Left forelimb (tissue), 1 donor: ENCODE measurements around the gene FAM149A.
A peak's percentile ranks its signal among the peaks of the same experiment; 100 is the strongest.

Experiments used
- DNase-seq: peaks from one replicate; pipeline ENCODE4 v3.0.0-alpha.2; 2018; ENCODE audit warnings: low spot score

The FAM149A gene

GRCh38 chr4:186104114-186104889 lies at the start of gene FAM149A:
Gene FAM149A, plus strand, starts transcription at chr4:186104704.
- DNase-seq, result no peak

- no peak for DNase-seq
These were observed 46.1 kb upstream of the FAM149A start for GRCh38 chr4:186058253-186058979.

GRCh38 chr4:186058980-186059316 lies 45.6 kb upstream of the FAM149A start:
- no peak for DNase-seq

- no peak for DNase-seq
These were observed 42.6 kb upstream of the FAM149A start for GRCh38 chr4:186061921-186062320.

- no peak for DNase-seq
These were observed 36.6 kb upstream of the FAM149A start for GRCh38 chr4:186067757-186068385.

GRCh38 chr4:186068581-186069348 lies 35.7 kb upstream of the FAM149A start, which contains the start of gene TLR3:
Gene TLR3, plus strand, starts transcription at chr4:186069156. Its CDS starts 7,464 bp downstream, at chr4:186076620.
- DNase-seq, result no peak

- no peak for DNase-seq
These were observed 34.8 kb upstream of the FAM149A start for GRCh38 chr4:186069729-186070128.

- DNase-seq, result no peak
These were observed 32.0 kb upstream of the FAM149A start for GRCh38 chr4:186072516-186072915.

- no peak for DNase-seq
These were observed 30.3 kb upstream of the FAM149A start for GRCh38 chr4:186074189-186074588.

GRCh38 chr4:186078981-186079638 lies 25.4 kb upstream of the FAM149A start:
- DNase-seq, result no peak

GRCh38 chr4:186079694-186080093 lies 24.8 kb upstream of the FAM149A start:
- no peak for DNase-seq

GRCh38 chr4:186081202-186081807 lies 23.2 kb upstream of the FAM149A start:
- no peak for DNase-seq

GRCh38 chr4:186082221-186082620 lies 22.3 kb upstream of the FAM149A start:
- no peak for DNase-seq

GRCh38 chr4:186088523-186088922 lies 16.0 kb upstream of the FAM149A start:
- DNase-seq, result no peak

- DNase-seq, result no peak
These were observed 12.2 kb upstream of the FAM149A start for GRCh38 chr4:186092296-186092695.

GRCh38 chr4:186095406-186095805 lies 9.1 kb upstream of the FAM149A start:
- no peak for DNase-seq

- no peak for DNase-seq
These were observed 7.8 kb upstream of the FAM149A start for GRCh38 chr4:186096681-186097165.

- DNase-seq, result no peak
These were observed 7.1 kb upstream of the FAM149A start for GRCh38 chr4:186097386-186097785.

- DNase-seq, result no peak
These were observed 1.6 kb upstream of the FAM149A start for GRCh38 chr4:186102931-186103330.

- DNase-seq, result peak; percentile 70
These were observed 564 bp downstream of the FAM149A start for GRCh38 chr4:186104890-186105646.
